ENCODE data around the gene IPO8. TPM values are rescaled to one million over a fixed set of nuclear protein-coding genes. Genes with fewer than 3 reads are reported as not detected.

IPO8 gene
- total and polyA plus RNA-seq, 2 of the 8 experiments (the other 6 are each of a cell fraction or from before 2014, with no cell fraction given): 7.2 to 59.8 TPM

DNA sequence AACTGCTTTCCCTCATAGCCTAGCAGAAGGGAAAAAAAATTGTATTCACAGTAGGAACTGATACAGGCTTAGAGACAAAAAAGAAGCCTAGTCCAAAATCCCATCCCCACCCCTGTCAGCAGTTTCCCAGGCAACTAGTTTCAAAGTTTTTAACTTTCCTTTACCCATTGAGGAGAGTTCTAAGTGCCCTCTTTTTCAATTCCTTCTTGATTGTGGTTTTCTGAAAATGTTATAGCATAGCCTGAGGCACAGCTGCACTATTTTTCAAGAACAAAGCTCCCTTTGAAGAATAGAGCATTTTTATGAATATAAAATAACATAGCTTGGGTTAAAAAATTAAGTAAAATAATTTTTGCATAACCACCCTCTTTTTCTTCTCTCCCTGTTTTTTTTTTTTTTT lies 81.6 kb downstream of the IPO8 start:
- Histone ChIP-seq H2BK120ac (replicated peaks; ENCODE audit: low read depth, low read length) (no peak overlapping the region), H3K14ac (ENCODE audit: insufficient read length) (no peak overlapping the region), H3K4me1 (replicated peaks in 1 of 4; ENCODE audit: control insufficient read depth in 3 of 4, insufficient read depth in 4 of 4, low read length in 3 of 4) (no peaks in the 10 kb centered on the region), H4K8ac (ENCODE audit: extremely low read depth, insufficient read depth, low read length) (no peak overlapping the region), H3K79me2 (ENCODE audit: control insufficient read depth in 1 of 2, insufficient read depth in 2 of 2, low read length in 2 of 2) (no peaks in the 10 kb centered on the region), H2BK15ac (ENCODE audit: low read length) (no peak overlapping the region), H4K91ac (replicated peaks; ENCODE audit: insufficient read length, low read length) (no peak overlapping the region), H2AK5ac (ENCODE audit: low read depth, low read length) (no peak overlapping the region), H3K36me3 (ENCODE audit: control insufficient read depth in 2 of 4, insufficient read depth in 4 of 4, low read length in 3 of 4) (no peaks in the 10 kb centered on the region), H3K9ac (replicated peaks in 1 of 4; ENCODE audit: extremely low read depth in 1 of 4, low read depth in 3 of 4, low read length in 3 of 4) (no peak overlapping the region), H4K20me1 (replicated peaks in 1 of 2; ENCODE audit: control insufficient read depth in 1 of 2, insufficient read depth in 2 of 2, low read length in 2 of 2) (no peaks in the 10 kb centered on the region), H3K79me1 (ENCODE audit: low read depth, low read length) (no peaks in the 10 kb centered on the region), H3K9me3 (ENCODE audit: insufficient read depth in 2 of 2, low read depth in 1 of 2, low read length in 1 of 2) (no peaks in the 10 kb centered on the region; a peak in 1 of 4 replicates), H3K23ac (ENCODE audit: insufficient read length) (no peak overlapping the region), H3K23me2 (ENCODE audit: low read depth, low read length) (no peaks in the 10 kb centered on the region), H3K4me2 (ENCODE audit: insufficient read depth in 1 of 2, low read depth in 2 of 2, low read length in 2 of 2) (no peak overlapping the region), H2BK5ac (ENCODE audit: low read depth, low read length) (no peak overlapping the region), H3K27me3 (replicated peaks in 1 of 4; ENCODE audit: control insufficient read depth in 3 of 4, extremely low read depth in 1 of 4, insufficient read depth in 3 of 4, low read length in 3 of 4) (no peaks in the 10 kb centered on the region), H2AFZ (ENCODE audit: low read length) (no peak overlapping the region), H3K4me3 (ENCODE audit: extremely low read depth in 1 of 4, insufficient read depth in 2 of 4, low read depth in 3 of 4, low read length in 4 of 4) (no peak overlapping the region), H2BK20ac (ENCODE audit: low read length) (no peak overlapping the region), H4K5ac (ENCODE audit: insufficient read length, low read depth, low read length) (no peak overlapping the region), H3K56ac (replicated peaks; ENCODE audit: insufficient read length, low read depth, low read length) (no peak overlapping the region), H3K27ac (ENCODE audit: low read depth, low read length) (no peak overlapping the region), H3K4ac (replicated peaks; ENCODE audit: insufficient read length, low read depth, low read length) (no peak overlapping the region), H2BK12ac (ENCODE audit: low read depth, low read length) (no peak overlapping the region), H3K18ac (ENCODE audit: extremely low read depth, low read length) (no peak overlapping the region)
- ChIA-PET CTCF (ENCODE audit: partially characterized antibody) (interaction anchor here (0.9 kb wide), 1 partner anchor 192 kb away, joined by 3 read pairs; no protein-coding TSS in a partner anchor), POLR2A (ENCODE audit: partially characterized antibody) (interaction anchor here (0.7 kb wide), 1 partner anchor 159 kb away, joined by 3 read pairs; no protein-coding TSS in a partner anchor)
- FAIRE-seq (no peak), DNase-seq (ENCODE audit: low read depth in 1 of 2, low spot score in 2 of 2) (no peak)
- TF ChIP-seq JUN (IDR thresholded peaks at IDR 0.05; ENCODE audit: low read depth, low read length) (no peak), SP1 (IDR thresholded peaks at IDR 0.05; ENCODE audit: low read depth, low read length) (no peak), GABPA (IDR thresholded peaks at IDR 0.05; ENCODE audit: borderline replicate concordance, insufficient read depth, low read length) (no peak)
